HG03460 (cell line): ENCODE results near the gene BCL2L13.
"Not testable (repeated sequence)": the region's sequence is repeated elsewhere in the genome, so short reads cannot be mapped to it uniquely, and the experiment has no call there.

Source experiments
- ATAC-seq: cut with Tn5 transposase; IDR thresholded peaks from one replicate; pipeline ENCODE4 v1.9.1; 2021; ENCODE audit not compliant: unreplicated experiment

BCL2L13 gene

GRCh38 chr22:17634696-17635095 lies 3.9 kb upstream of the BCL2L13 start:
- ATAC-seq, result no peak

- ATAC-seq, result not testable (repeated sequence)
Observed at GRCh38 chr22:17636850-17637249, 1.7 kb upstream of the BCL2L13 start.

GRCh38 chr22:17637490-17638181 lies 921 bp upstream of the BCL2L13 start:
- no peak for ATAC-seq

GRCh38 chr22:17638182-17638431 lies 450 bp upstream of the BCL2L13 start:
- ATAC-seq, result peak; percentile 30

- no peak for ATAC-seq
Observed at GRCh38 chr22:17639247-17639741, 737 bp downstream of the BCL2L13 start.

GRCh38 chr22:17641269-17641668 lies 2.7 kb downstream of the BCL2L13 start:
- ATAC-seq, result no peak

GRCh38 chr22:17642357-17642756 lies 3.8 kb downstream of the BCL2L13 start:
- ATAC-seq, result not testable (repeated sequence)

- ATAC-seq, result no peak
Observed at GRCh38 chr22:17647452-17647851, 8.9 kb downstream of the BCL2L13 start.

- no peak for ATAC-seq
Observed at GRCh38 chr22:17647991-17648390, 9.4 kb downstream of the BCL2L13 start.

- ATAC-seq, result no peak
Observed at GRCh38 chr22:17648569-17648968, 10.0 kb downstream of the BCL2L13 start.

GRCh38 chr22:17655289-17655688 lies 16.7 kb downstream of the BCL2L13 start:
- no peak for ATAC-seq

GRCh38 chr22:17656870-17657395 lies 18.4 kb downstream of the BCL2L13 start:
- no peak for ATAC-seq

GRCh38 chr22:17664414-17665055 lies 26.0 kb downstream of the BCL2L13 start:
- no peak for ATAC-seq

GRCh38 chr22:17665248-17665647 lies 26.7 kb downstream of the BCL2L13 start:
- no peak for ATAC-seq

- no peak for ATAC-seq
Observed at GRCh38 chr22:17665854-17666253, 27.3 kb downstream of the BCL2L13 start.

GRCh38 chr22:17671521-17672092 lies 33.0 kb downstream of the BCL2L13 start:
- not testable (repeated sequence) for ATAC-seq

- ATAC-seq, result no peak
Observed at GRCh38 chr22:17672417-17672991, 33.9 kb downstream of the BCL2L13 start.

GRCh38 chr22:17674152-17674551 lies 35.6 kb downstream of the BCL2L13 start:
- ATAC-seq, result no peak

GRCh38 chr22:17675584-17675983 lies 37.0 kb downstream of the BCL2L13 start:
- ATAC-seq, result no peak

- no peak for ATAC-seq
Observed at GRCh38 chr22:17678817-17679385, 40.3 kb downstream of the BCL2L13 start.

GRCh38 chr22:17684245-17684644 lies 45.7 kb downstream of the BCL2L13 start:
- no peak for ATAC-seq
